Jurkat, Clone E6-1 (cell line): ENCODE data around the gene MED26.

Source experiments
- DNase-seq: peaks from one replicate; pipeline ENCODE4 v3.0.0-alpha.2; 2011; ENCODE audit warnings: low read depth, low spot score
- H3K4me3 ChIP-seq: 2 replicates; pipeline ENCODE4 v1.5.1; 2011; ENCODE audit warnings: mild to moderate bottlenecking, low read length, control low read depth, moderate library complexity

MED26 gene

DNA sequence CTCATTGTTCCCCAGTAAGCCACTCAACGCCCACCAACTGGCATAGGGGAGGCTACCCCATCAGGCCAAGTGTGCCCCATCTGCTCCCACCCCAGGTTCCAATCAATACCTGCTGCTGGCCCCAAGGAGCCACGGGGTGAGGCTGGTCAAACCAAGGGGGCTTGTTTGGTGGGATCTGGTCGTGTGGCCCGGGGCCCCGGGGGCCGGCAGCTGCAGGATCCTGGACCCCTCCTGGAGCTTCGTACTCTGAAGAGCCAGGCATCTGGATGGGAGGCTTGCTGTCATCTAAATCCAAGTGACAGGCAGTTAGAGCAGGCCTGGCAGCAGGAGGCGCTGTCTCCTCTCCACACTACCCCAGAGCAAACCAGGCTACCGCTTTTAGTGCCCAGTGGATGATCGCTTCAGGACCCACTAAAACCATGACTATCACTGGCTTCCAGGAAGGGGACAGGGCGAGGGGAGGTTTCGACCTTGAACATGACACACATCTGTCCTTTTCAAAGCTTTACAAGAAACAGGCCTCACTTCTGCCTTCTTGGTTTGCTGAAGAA, 100.0 kb downstream of the MED26 start:
- DNase-seq, result no peak

DNA sequence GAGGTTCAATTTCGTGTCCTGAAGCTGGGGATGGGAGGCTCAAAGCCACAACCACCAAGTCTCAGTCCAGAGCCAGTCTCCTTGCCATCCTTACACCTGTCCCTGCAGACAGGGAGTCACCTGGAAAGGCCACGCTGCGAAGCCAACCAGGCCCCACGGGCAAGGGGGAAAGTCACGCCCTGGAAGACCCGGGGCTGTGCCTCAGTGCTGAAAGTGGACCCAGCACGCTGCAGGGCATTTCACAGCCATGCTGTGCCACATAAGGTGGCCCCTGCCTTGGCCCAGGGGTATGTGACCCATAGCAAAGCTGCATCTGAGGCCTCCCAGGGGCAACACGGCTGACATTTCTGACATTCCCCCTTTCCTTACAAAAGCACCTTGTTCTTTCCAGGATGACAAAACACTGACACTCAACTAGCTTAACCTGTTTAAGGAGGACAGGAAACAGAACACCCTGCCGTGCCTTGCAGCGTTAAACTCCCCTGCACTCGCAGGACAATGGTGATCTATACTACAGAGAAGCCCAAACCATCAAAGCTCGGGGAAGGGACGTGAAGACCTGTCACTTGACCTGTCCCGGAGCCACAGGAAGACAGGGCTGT, 100.6 kb downstream of the MED26 start:
- H3K4me3 ChIP-seq, result no peak overlapping the region
- DNase-seq, result no peak

More for the DNA sequence above, 100.0 kb downstream of the MED26 start:
- H3K4me3 ChIP-seq, result no peak overlapping the region

DNA sequence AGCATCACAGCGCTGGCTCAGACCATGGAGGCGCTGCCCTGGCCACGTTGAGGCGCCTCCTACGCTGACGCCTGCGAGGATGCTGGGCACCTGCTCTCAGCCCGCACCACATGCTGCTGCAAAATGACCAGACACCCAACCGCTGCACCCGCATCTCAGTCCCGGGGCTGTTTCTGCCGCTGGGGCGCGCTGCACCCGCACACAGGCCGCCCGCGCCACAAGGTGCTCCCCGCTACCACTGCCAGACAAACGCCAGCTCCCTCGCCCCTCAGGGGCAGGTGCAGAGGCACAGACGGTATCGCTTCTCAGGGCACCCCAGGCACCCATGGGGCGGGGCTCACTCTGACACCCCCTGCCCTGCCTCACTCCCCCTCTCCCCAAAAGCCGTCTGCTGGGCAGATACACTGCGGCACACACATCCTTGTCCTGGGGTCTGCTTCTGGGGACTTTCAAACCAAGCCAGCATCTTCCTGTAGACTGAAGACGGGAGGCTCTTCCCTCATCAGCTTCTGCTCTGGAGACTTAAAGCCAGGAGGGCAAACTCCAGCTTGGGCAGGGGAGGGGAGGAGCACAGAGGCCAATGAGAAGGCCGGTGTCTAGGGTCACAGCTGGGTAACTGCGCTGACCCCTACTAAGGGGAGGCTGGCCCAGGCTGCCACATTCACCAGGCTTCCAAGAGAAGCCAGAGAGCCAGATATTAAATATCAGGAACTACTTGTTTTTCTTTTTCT, 102.1 kb downstream of the MED26 start:
- no peak for DNase-seq
- no peak overlapping the region for H3K4me3 ChIP-seq

DNA sequence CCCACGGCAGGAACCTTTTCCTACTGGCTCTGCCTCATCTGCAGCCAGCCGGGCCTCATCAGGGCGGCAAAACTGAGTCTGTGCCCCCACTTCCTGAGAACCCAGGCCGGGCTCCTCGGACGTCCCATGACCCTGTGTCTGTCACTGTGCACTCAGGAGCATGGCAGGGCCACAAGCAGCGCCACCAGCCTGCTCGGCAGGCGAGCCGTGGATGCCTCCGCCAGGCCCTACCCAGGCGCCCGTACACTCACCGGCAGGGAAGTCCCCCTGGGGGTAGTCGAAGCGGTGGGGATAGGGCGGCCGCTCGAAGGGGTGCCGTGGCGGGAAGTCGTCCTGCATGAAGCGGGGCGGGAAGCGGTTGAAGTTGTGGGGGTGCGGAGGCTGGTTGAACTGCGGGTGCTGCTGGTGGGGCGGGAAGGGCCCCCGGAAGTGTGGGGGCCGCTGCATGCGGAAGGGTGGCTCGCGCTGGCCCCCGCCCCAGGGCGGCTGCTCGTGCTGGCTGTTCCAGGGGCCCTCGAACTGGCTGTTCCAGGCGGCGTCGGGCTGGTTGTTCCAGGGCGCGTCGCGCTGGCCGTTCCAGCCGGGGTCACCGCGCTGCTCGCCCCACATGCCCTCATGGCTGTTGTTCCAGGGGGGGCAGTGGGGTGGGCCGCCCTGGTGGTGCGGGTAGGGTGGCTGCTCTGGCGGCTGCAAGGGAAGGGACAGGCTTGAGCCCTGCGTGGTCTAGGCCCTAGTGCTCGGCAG, 102.8 kb downstream of the MED26 start:
- DNase-seq, result no peak
- H3K4me3 ChIP-seq, result no peak overlapping the region
